Testis (tissue), 3 donors: Measurements from ENCODE around the gene TMEM98. TPM values are rescaled to one million over a fixed set of nuclear protein-coding genes. Genes with fewer than 3 reads are reported as not detected.

ENCODE experiments used
- DNase-seq: peaks from one replicate; pipeline ENCODE4 v3.0.0-alpha.2; 2019
- H3K27ac ChIP-seq, 2 donors: fragments of 200-600 bp; sonication (generic); one replicate each; pipeline ENCODE4 v1.5.1; 2019
- H3K27me3 ChIP-seq: fragments of 200-600 bp; sonication (generic); one replicate; pipeline ENCODE4 v1.5.1; 2019
- H3K36me3 ChIP-seq: fragments of 200-600 bp; sonication (generic); one replicate; pipeline ENCODE4 v1.5.1; 2017; ENCODE audit warnings: low read depth; ENCODE audit errors: missing control alignments
- H3K4me1 ChIP-seq: fragments of 200-600 bp; sonication (generic); one replicate; pipeline ENCODE4 v1.5.1; 2019
- H3K4me3 ChIP-seq, 2 donors: fragments of 200-600 bp; sonication (generic); one replicate each; pipeline ENCODE4 v1.5.1; 2017 to 2019
- H3K9me3 ChIP-seq: fragments of 200-600 bp; sonication (generic); one replicate; pipeline ENCODE4 v1.5.1; 2017
- CTCF ChIP-seq, 3 experiments: fragments of 450-650 bp in 2 of 3; fragments of 200-600 bp in 1 of 3; sonication (generic) in 1 of 3; IDR thresholded peaks; one replicate each; pipeline ENCODE4 v1.5.1; 2016 to 2019; ENCODE audit warnings: antibody characterized with exemption in 3 of 3, mild to moderate bottlenecking in 2 of 3, moderate library complexity in 1 of 3
- POLR2A ChIP-seq: fragments of 450-650 bp; IDR thresholded peaks from one replicate; pipeline ENCODE4 v1.6.1; 2017; ENCODE audit warnings: antibody characterized with exemption, mild to moderate bottlenecking, moderate library complexity
- WGBS, 2 donors: methylation state at CpG; one replicate each; pipeline ENCODE4 v1.1.5; 2018; 5-methylcytosine and 5-hydroxymethylcytosine counted together
- intact Hi-C: fragments of 100-400 bp; cut with DNase I; formaldehyde crosslinking; loops from one replicate; pipeline ENCODE4 v1.15.1; 2023; ENCODE audit warnings: low total_unique reads
- polyA plus RNA-seq: library from polyadenylated mRNA; stranded (reverse); fragments of 350-450 nt; fragmentation: Illumina TruSeq; extraction: RNeasy Lipid Tissue Mini Kit (QIAGEN cat#74804); gene quantifications from one replicate; pipeline ENCODE4 v1.2.3, GENCODE V29; 2014; ENCODE audit warnings: low read depth, low replicate concordance; ENCODE audit not compliant: insufficient read depth
- total RNA-seq, 2 donors: library from RNA; depleted of rRNA; stranded (reverse); fragments of >200 nt; gene quantifications; one replicate each; pipeline ENCODE4 v1.2.3, GENCODE V29; 2016

TMEM98 gene
- total and polyA plus RNA-seq, 3 donors from 2014 or later, result 39.0 to 66.9 (median 64.9) TPM

- DNase-seq, result no peak
- intact Hi-C loops, result no loop called here
- TF ChIP-seq POLR2A (no peak), CTCF (IDR thresholded peaks at IDR 0.05) (no peak)
Measured at GRCh38 chr17:32899236-32900013, 28.5 kb upstream of the TMEM98 start.

GRCh38 chr17:32901743-32902142 lies 26.2 kb upstream of the TMEM98 start:
- H3K27me3 ChIP-seq, result no peaks in the 10 kb centered on the region
- TF ChIP-seq POLR2A (no peak), CTCF (IDR thresholded peaks at IDR 0.05) (no peak)
- H3K4me3 ChIP-seq, result no peak overlapping the region
- no peaks in the 10 kb centered on the region for H3K36me3 ChIP-seq
- no peak for DNase-seq
- H3K9me3 ChIP-seq, result no peaks in the 10 kb centered on the region
- H3K27ac ChIP-seq, result no peak overlapping the region
- 87 to 96% methylated on average over 4 of the region's 4 CpGs for WGBS, 2 donors
- intact Hi-C loops, result no loop called here
- H3K4me1 ChIP-seq, result no peaks in the 10 kb centered on the region

More at GRCh38 chr17:32899236-32900013, 28.5 kb upstream of the TMEM98 start:
- no peaks in the 10 kb centered on the region for H3K9me3 ChIP-seq
- no peaks in the 10 kb centered on the region for H3K27me3 ChIP-seq
- WGBS, 2 donors, result 77 to 84% methylated on average over 2 of the region's 2 CpGs
- H3K36me3 ChIP-seq, result no peaks in the 10 kb centered on the region
- no peaks in the 10 kb centered on the region for H3K4me1 ChIP-seq
- H3K27ac ChIP-seq, result no peak overlapping the region
- no peak overlapping the region for H3K4me3 ChIP-seq

- H3K9me3 ChIP-seq, result no peaks in the 10 kb centered on the region
- intact Hi-C loops, result no loop called here
- H3K27ac ChIP-seq, result no peak overlapping the region
- WGBS, 2 donors, result 81 to 82% methylated on average over 5 of the region's 5 CpGs
- H3K4me1 ChIP-seq, result no peaks in the 10 kb centered on the region
- no peak for TF ChIP-seq CTCF (IDR thresholded peaks at IDR 0.05)
- no peak for TF ChIP-seq POLR2A
- H3K36me3 ChIP-seq, result no peaks in the 10 kb centered on the region
- no peak overlapping the region for H3K4me3 ChIP-seq
- no peaks in the 10 kb centered on the region for H3K27me3 ChIP-seq
- no peak for DNase-seq
Measured at GRCh38 chr17:32903774-32904673, 23.9 kb upstream of the TMEM98 start.

- H3K9me3 ChIP-seq, result no peaks in the 10 kb centered on the region
- H3K4me1 ChIP-seq, result peaks cover 3% of the 10 kb centered on the region
- intact Hi-C loops, result no loop called here
- no peaks in the 10 kb centered on the region for H3K36me3 ChIP-seq
- WGBS, 2 donors, result 73 to 74% methylated on average over 3 of the region's 3 CpGs
- H3K27ac ChIP-seq, result no peak overlapping the region
- H3K4me3 ChIP-seq, result no peak overlapping the region
- DNase-seq, result no peak
- no peaks in the 10 kb centered on the region for H3K27me3 ChIP-seq
- TF ChIP-seq CTCF (IDR thresholded peaks at IDR 0.05) (no peak), POLR2A (no peak)
Measured at GRCh38 chr17:32904891-32905290, 23.1 kb upstream of the TMEM98 start.
